KMS-11 (cell line): Measurements from ENCODE around the gene TGM5.
"Not testable (repeated sequence)": the region's sequence is repeated elsewhere in the genome, so short reads cannot be mapped to it uniquely, and the experiment has no call there.

ENCODE experiments used
- H2AFZ ChIP-seq: fragments of 200-600 bp; sonication (generic); 2 replicates; pipeline ENCODE4 v1.6.1; 2016; ENCODE audit warnings: antibody characterized with exemption, mixed run types, low read depth
- H3K27ac ChIP-seq: fragments of 200-600 bp; sonication (generic); 2 replicates; pipeline ENCODE4 v1.6.1; 2016; ENCODE audit warnings: mild to moderate bottlenecking, mixed run types
- H3K27me3 ChIP-seq: fragments of 200-600 bp; sonication (generic); 2 replicates; pipeline ENCODE4 v1.6.1; 2017; ENCODE audit warnings: mild to moderate bottlenecking, low read depth, mixed run types, moderate library complexity; ENCODE audit not compliant: insufficient read depth
- H3K36me3 ChIP-seq: fragments of 200-600 bp; sonication (generic); 2 replicates; pipeline ENCODE4 v1.6.1; 2017; ENCODE audit warnings: mild to moderate bottlenecking, mixed run types; ENCODE audit not compliant: insufficient read depth
- H3K4me1 ChIP-seq: fragments of 200-600 bp; sonication (generic); 2 replicates; pipeline ENCODE4 v1.6.1; 2016; ENCODE audit warnings: mild to moderate bottlenecking, low read depth, mixed run types; ENCODE audit not compliant: poor library complexity, severe bottlenecking
- H3K4me2 ChIP-seq: fragments of 200-600 bp; sonication (generic); 2 replicates; pipeline ENCODE4 v1.7.0; 2016; ENCODE audit warnings: mild to moderate bottlenecking, mixed run types
- H3K4me3 ChIP-seq: fragments of 200-600 bp; sonication (generic); IDR thresholded peaks from 2 replicates; pipeline ENCODE4 v1.6.1; 2017; ENCODE audit warnings: low read depth, low read length, mixed read lengths; ENCODE audit not compliant: insufficient read depth
- H3K79me2 ChIP-seq: fragments of 200-600 bp; sonication (generic); 2 replicates; pipeline ENCODE4 v1.6.1; 2016; ENCODE audit warnings: low read depth, mixed run types; ENCODE audit not compliant: insufficient read depth
- H3K9ac ChIP-seq: fragments of 200-600 bp; sonication (generic); 2 replicates; pipeline ENCODE4 v1.6.1; 2016; ENCODE audit warnings: mild to moderate bottlenecking, mixed run types
- H4K20me1 ChIP-seq: fragments of 200-600 bp; sonication (generic); 2 replicates; pipeline ENCODE4 v1.6.1; 2016; ENCODE audit warnings: mild to moderate bottlenecking, mixed run types; ENCODE audit not compliant: insufficient read depth
- TF ChIP-seq, protein P1 (sequence below): fragments of 200-600 bp; sonication (generic); conservative IDR thresholded peaks from 2 replicates; pipeline ENCODE4 v1.6.1; 2017; ENCODE audit warnings: low read depth, mild to moderate bottlenecking, antibody characterized with exemption, low read length, moderate library complexity, mixed read lengths

TGM5 gene

DNA sequence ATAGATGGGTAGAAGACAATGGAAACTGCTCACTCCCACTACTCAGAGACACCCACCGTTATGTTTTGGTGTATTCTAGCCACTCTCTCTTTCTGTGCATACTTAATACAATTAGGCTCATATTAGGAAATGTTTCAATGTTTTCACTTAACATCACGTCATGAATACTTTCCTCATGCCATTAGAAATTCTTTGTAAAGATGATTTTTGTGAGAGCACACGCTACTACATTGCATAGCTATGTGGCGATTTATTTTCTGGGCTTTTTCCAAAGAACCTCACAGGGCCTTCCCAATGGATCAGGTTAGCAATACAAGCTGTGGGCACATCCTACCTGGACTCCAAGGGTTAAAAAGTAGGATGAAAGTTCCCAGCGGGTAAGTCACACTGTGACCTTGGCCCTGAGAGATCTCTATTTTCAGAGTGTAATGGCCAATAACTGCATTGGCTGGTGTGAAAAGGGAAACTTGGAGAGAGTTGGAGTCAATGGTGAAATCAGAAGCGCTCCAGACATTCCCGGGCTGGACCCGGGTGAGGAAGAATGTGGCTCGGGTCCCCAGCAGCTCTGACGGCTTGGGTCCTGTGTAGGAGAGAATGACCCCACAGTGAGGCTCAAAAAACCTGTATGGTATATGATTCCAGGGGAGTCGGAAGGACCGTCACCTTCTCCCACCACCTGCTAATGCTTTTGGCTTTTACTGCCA is 25.8 kb upstream of the TGM5 start:
- H3K27me3 ChIP-seq, result no peaks in the 10 kb centered on the region
- H3K36me3 ChIP-seq, result no peaks in the 10 kb centered on the region
- H3K79me2 ChIP-seq, result no peaks in the 10 kb centered on the region
- no peaks in the 10 kb centered on the region for H3K4me1 ChIP-seq
- no peak overlapping the region for H3K27ac ChIP-seq
- no peak overlapping the region for H3K4me2 ChIP-seq
- no peak overlapping the region for H3K9ac ChIP-seq
- TF ChIP-seq, protein P1, sequence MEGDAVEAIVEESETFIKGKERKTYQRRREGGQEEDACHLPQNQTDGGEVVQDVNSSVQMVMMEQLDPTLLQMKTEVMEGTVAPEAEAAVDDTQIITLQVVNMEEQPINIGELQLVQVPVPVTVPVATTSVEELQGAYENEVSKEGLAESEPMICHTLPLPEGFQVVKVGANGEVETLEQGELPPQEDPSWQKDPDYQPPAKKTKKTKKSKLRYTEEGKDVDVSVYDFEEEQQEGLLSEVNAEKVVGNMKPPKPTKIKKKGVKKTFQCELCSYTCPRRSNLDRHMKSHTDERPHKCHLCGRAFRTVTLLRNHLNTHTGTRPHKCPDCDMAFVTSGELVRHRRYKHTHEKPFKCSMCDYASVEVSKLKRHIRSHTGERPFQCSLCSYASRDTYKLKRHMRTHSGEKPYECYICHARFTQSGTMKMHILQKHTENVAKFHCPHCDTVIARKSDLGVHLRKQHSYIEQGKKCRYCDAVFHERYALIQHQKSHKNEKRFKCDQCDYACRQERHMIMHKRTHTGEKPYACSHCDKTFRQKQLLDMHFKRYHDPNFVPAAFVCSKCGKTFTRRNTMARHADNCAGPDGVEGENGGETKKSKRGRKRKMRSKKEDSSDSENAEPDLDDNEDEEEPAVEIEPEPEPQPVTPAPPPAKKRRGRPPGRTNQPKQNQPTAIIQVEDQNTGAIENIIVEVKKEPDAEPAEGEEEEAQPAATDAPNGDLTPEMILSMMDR, result no peak
- no peaks in the 10 kb centered on the region for H4K20me1 ChIP-seq
- H2AFZ ChIP-seq, result no peak overlapping the region
- no peak overlapping the region for H3K4me3 ChIP-seq

DNA sequence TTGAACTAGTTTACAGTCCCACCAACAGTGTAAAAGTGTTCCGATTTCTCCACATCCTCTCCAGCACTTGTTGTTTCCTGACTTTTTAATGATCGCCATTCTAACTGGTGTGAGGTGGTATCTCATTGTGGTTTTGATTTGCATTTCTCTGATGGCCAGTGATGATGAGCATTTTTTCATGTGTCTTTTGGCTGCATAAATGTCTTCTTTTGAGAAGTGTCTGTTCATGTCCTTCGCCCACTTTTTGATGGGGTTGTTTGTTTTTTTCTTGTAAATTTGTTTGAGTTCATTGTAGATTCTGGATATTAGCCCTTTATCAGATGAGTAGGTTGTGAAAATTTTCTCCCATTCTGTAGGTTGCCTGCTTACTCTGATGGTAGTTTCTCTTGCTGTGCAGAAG is 22.9 kb upstream of the TGM5 start:
- not testable (repeated sequence) for H3K36me3 ChIP-seq, H2AFZ ChIP-seq, H3K27me3 ChIP-seq, H3K27ac ChIP-seq, H3K79me2 ChIP-seq, H3K4me3 ChIP-seq, H3K9ac ChIP-seq, H3K4me1 ChIP-seq, H4K20me1 ChIP-seq, H3K4me2 ChIP-seq

DNA sequence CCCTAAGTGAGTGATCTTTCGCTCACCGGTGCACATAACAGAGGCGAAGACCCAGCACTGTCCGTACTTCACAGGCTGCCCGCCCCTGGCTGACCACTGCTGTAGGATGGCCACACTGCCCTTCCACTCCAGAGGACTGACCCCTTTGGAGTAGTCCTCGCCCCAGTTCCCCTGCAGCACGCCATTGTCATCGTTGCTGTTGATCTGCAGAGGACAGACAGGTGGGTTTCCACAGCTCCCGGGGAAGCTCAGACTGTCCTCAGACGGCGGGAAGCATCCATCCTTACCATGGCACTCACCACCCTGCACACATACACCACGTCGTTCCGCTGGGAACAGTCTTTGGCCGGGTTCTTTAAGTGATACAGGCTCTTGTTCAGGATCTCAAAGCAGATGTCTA is 20.5 kb upstream of the TGM5 start:
- H3K4me1 ChIP-seq, result peaks cover 4% of the 10 kb centered on the region
- TF ChIP-seq, protein P1, result no peak
- no peak overlapping the region for H2AFZ ChIP-seq
- no peaks in the 10 kb centered on the region for H4K20me1 ChIP-seq
- no peak overlapping the region for H3K4me2 ChIP-seq
- no peaks in the 10 kb centered on the region for H3K79me2 ChIP-seq
- H3K9ac ChIP-seq, result no peak overlapping the region
- H3K27me3 ChIP-seq, result no peaks in the 10 kb centered on the region
- H3K4me3 ChIP-seq, result no peak overlapping the region
- H3K36me3 ChIP-seq, result no peaks in the 10 kb centered on the region
- no peak overlapping the region for H3K27ac ChIP-seq

DNA sequence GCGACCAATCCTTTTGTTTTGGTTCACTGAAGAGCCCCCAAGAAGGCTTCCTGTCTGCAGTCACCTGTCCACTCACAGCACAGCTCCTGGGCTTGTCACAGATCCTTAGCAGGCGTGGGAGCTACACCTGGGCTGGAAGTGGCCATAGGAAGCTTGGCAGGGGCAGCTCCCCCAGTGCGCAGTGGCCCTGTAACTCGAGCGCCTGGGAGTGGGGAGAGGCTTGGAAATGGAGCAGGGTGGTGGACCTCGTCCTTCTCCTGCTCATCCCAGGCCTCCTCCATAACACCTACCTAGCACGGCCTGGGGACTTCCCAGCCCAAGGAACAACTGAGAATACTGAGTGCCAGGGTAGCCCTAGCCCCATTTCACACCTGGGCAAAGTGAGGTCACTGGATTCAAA is 19.3 kb upstream of the TGM5 start:
- H2AFZ ChIP-seq, result peak overlapping the region; percentile 9; the same call in 1 of the 2 replicates
- H3K4me3 ChIP-seq, result no peak overlapping the region
- H4K20me1 ChIP-seq, result no peaks in the 10 kb centered on the region
- TF ChIP-seq, protein P1, result no peak
- H3K9ac ChIP-seq, result no peak overlapping the region
- peaks cover 4% of the 10 kb centered on the region for H3K4me1 ChIP-seq
- no peaks in the 10 kb centered on the region for H3K79me2 ChIP-seq
- no peak overlapping the region for H3K27ac ChIP-seq
- no peaks in the 10 kb centered on the region for H3K27me3 ChIP-seq
- H3K36me3 ChIP-seq, result no peaks in the 10 kb centered on the region
- H3K4me2 ChIP-seq, result no peak overlapping the region

DNA sequence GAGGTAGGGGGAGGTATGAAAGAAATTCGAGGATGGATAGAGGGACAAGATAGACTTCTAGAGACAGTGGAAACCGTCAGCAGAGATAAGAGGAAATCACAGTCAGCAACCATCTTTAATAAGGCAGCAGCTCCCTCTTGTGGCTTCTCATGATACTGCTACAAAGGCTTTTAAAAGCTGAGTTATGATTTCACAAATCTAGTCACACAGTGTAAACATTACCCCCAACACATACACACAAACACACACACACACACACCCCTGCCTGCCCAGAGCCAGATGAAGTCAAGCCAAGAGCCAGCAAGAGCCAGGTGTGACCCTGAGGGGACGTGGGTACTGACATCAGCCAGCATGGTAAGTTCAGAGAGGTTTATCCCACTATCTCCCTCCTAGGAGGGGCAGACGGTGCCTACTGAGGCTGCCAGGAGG is 18.9 kb upstream of the TGM5 start:
- no peaks in the 10 kb centered on the region for H3K27me3 ChIP-seq
- TF ChIP-seq, protein P1, result peak; percentile 84
- H3K36me3 ChIP-seq, result no peaks in the 10 kb centered on the region
- peaks cover 4% of the 10 kb centered on the region for H3K4me1 ChIP-seq
- no peak overlapping the region for H3K27ac ChIP-seq
- no peak overlapping the region for H3K4me3 ChIP-seq
- H2AFZ ChIP-seq, result peak overlapping the region; percentile 9; the same call in 1 of the 2 replicates
- H3K9ac ChIP-seq, result no peak overlapping the region
- no peak overlapping the region for H3K4me2 ChIP-seq
- no peaks in the 10 kb centered on the region for H4K20me1 ChIP-seq
- no peaks in the 10 kb centered on the region for H3K79me2 ChIP-seq
